Astrocyte of the spinal cord (primary cell): ENCODE results near the gene RPL12.

ENCODE experiments used
- DNase-seq: peaks from one replicate; pipeline ENCODE4 v3.0.0; 2011; ENCODE audit warnings: low read depth, low spot score
- H3K4me3 ChIP-seq: 2 replicates; pipeline ENCODE4 v1.5.1; 2011; ENCODE audit warnings: low read depth, mild to moderate bottlenecking, low read length, moderate library complexity
- CTCF ChIP-seq: IDR thresholded peaks from 2 replicates; pipeline ENCODE4 v1.5.1; 2012; ENCODE audit warnings: low read depth, mild to moderate bottlenecking, low read length, inconsistent platforms
- in situ Hi-C: cut with HindIII; loops from 2 replicates; pipeline ENCODE4 v1.10.0; 2017; ENCODE audit warnings: low sequenced_read_pairs

Gene RPL12

DNA sequence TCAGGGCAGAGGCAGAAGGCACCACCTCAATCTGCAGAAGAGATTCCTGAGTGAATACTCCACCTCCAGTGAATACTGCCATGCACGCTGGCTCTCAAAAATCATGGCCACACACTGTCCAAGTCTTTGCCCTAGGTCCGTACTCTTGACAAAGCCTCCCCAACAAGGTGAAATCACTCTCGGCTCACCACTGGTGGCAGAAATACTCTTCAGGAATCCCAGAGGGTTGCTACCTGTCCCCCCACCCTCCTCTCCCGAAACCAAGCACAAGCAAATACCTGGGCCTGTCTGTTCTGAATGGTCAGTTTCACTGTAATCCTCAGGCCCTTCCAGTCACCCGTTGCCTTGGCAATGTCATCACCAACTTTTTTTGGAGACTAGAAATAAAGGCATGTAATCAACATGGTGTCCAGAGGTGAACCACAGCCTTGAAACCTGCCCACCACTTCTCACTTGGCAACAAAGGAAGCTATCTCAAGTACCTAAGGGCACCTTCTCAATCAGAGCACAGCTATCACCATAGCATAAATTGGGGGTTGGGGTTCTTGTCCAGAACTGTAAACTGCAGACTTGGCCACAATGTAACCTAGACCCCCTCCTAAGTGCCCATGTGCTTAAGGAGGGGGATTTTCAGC is 1.8 kb downstream of the RPL12 start:
- H3K4me3 ChIP-seq: peak overlapping the region; percentile 99
- TF ChIP-seq CTCF: no peak
- peak; percentile 2 for DNase-seq
- in situ Hi-C loops: no loop called here

- H3K4me3 ChIP-seq: peak overlapping the region; percentile 99
- in situ Hi-C loops: no loop called here
- DNase-seq: no peak
- TF ChIP-seq CTCF: no peak
Measured at GRCh38 chr9:127448112-127448805, 2.9 kb downstream of the RPL12 start.

DNA sequence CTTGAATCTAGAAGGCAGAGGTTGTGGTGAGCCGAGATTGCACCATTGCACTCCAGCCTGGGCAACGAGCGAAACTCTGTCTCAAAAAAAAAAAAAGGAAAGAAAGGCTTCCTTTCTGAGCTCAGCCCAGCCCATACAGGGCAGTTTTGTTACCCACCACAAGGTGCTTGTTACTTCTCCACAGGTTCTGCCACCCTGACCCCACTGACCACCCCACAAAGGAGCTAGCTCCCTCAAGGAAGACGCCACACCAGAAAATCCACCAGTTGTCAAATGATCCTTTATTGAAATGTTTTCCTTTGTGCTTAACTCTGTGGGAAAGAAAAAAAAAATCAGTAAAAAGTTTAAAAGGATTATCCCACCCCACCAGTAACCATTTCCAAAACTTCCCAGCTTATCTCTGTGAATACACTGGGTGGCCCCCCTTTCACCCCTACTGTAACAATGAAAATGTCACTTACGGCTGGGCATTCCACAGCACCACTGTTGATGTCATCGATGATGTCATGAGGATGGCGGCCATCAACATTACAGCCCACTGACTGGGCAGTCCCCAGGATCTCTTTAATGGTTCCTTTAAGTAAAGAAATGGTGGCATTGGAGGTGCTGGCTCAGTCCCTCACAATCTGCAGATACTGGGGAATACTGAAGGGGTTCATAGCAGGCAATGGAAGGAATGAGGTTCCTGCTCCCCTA is 3.6 kb downstream of the RPL12 start:
- no peak for TF ChIP-seq CTCF
- H3K4me3 ChIP-seq: no peak overlapping the region
- in situ Hi-C loops: no loop called here
- peak; percentile 24 for DNase-seq

DNA sequence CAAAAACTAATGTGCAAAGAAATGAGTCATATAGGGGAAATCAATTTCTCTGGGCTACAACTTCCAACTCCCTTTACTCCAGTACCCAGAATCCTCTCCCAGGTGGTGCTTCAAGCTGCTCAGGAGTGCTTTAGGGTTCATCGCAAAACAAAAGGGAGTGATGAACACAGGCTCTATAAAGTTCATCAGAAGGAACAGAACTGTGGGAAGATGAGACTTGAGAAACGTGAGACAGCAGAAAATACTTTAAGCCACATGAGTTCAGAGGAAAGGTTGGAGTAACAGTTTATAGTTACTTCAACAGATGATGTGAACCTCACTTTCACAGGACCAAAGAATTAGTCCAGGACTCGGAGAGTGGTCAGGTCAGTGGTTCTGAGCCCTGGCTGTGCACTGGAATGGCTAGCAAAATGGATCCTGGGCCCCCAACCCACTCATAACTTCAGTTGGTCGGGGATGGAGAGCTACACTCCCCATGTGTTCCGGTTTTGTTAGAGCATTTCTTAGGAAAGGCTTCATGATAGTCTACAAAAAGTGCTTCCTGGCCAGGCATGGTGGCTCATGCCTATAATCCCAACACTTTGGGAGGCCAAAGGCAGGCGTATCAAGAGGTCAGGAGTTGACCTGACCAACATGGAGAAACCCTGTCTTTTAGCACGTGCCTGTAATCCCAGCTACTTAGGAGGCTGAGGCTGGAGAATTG is 4.3 kb downstream of the RPL12 start:
- TF ChIP-seq CTCF: no peak
- in situ Hi-C loops: no loop called here
- DNase-seq: no peak
- no peak overlapping the region for H3K4me3 ChIP-seq

DNA sequence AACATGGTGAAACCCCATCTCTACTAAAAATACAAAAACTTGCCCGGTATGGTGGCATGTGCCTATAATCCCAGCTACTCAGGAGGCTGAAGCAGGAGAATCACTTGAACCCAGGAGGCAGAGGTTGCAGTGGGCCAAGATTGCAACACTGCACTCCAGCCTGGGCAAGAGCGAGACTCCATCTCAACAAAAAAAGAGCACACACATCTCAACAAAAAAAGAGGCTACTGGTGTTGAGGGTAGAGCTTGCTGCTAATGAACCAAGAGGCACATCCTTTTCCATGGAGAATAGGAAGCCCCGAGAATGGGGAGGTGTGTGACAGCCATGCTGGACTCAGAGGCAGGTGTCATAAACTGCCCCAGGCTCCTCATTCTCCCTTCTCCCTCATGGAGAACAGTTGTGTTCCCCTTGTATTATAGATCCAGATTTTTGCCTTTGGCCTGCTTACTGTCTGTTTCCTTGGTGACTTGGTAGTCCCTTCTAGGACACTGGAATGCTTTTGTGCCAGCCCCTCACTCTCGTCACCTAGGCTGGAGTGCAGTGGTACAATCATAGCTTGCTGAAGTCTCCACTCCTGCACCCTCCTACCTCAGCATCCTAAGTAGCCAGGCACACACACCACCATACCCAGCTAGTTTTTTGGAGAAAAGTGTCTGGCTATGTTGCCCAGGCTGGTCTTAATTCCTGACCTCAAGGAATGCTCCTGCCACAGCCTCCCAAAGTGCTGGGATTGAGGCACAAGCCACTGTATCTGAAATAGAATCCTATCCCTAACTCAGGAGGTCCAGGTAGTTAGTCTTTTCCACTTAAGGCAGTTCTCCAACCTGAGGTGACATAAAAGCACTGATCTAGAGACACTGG is 5.1 kb downstream of the RPL12 start:
- in situ Hi-C loops: no loop called here
- no peak overlapping the region for H3K4me3 ChIP-seq
- DNase-seq: peak; percentile 8
- no peak for TF ChIP-seq CTCF
